Measurements from ENCODE around the gene XDH.

XDH gene

GRCh38 chr2:31404827-31405226 lies 9.7 kb downstream of the XDH start:
- Histone ChIP-seq H2AFZ (ENCODE audit: low read depth, low read length) (no peak overlapping the region), H3K18ac (ENCODE audit: low read depth in 1 of 2, low read length in 2 of 2) (no peak overlapping the region), H2BK120ac (ENCODE audit: low read depth, low read length) (no peak overlapping the region), H2BK15ac (ENCODE audit: low read depth, poor library complexity, severe bottlenecking) (no peak overlapping the region), H3K14ac (ENCODE audit: low read length in 2 of 2) (no peak overlapping the region), H3K4me2 (ENCODE audit: low read length, poor library complexity, severe bottlenecking) (no peak overlapping the region), H3K27ac (ENCODE audit: low read length, poor library complexity, severe bottlenecking) (no peak overlapping the region), H2BK5ac (ENCODE audit: low read depth, low read length, poor library complexity, severe bottlenecking) (no peak overlapping the region), H3K9ac (ENCODE audit: low read length) (no peak overlapping the region), H3K4ac (ENCODE audit: low read depth in 1 of 2, low read length in 2 of 2) (no peak overlapping the region), H3K36me3 (ENCODE audit: control insufficient read depth in 1 of 2, insufficient read depth in 2 of 2, low read depth in 1 of 2, low read length in 2 of 2) (no peaks in the 10 kb centered on the region), H3K4me3 (ENCODE audit: insufficient read depth in 1 of 2, low read depth in 1 of 2, low read length in 2 of 2) (no peak overlapping the region), H3K27me3 (ENCODE audit: control insufficient read depth in 1 of 2, insufficient read depth in 1 of 2, low read length in 2 of 2) (no peaks in the 10 kb centered on the region), H4K91ac (ENCODE audit: low read length) (no peak overlapping the region), H3K79me1 (replicated peaks; ENCODE audit: low read length, poor library complexity, severe bottlenecking) (no peaks in the 10 kb centered on the region), H3K23ac (ENCODE audit: low read length in 2 of 2) (no peak overlapping the region), H2BK12ac (ENCODE audit: low read length in 2 of 2) (no peak overlapping the region), H2AK5ac (ENCODE audit: low read length, severe bottlenecking) (no peak overlapping the region), H3K4me1 (ENCODE audit: control insufficient read depth, insufficient read depth, low read depth, low read length) (peaks cover 15% of the 10 kb centered on the region), H3K9me3 (ENCODE audit: control insufficient read depth, low read length) (no peaks in the 10 kb centered on the region), H4K8ac (ENCODE audit: low read length) (no peak overlapping the region)
- WGBS = 74% methylated on average over 3 of the region's 4 CpGs
- no peak for DNase-seq

GRCh38 chr2:31404302-31404701 lies 10.2 kb downstream of the XDH start:
- Histone ChIP-seq H2BK120ac (ENCODE audit: low read depth, low read length) (no peak overlapping the region), H3K14ac (ENCODE audit: low read length in 2 of 2) (no peak overlapping the region), H4K8ac (ENCODE audit: low read length) (no peak overlapping the region), H3K18ac (ENCODE audit: low read depth in 1 of 2, low read length in 2 of 2) (no peak overlapping the region), H2BK15ac (ENCODE audit: low read depth, poor library complexity, severe bottlenecking) (no peak overlapping the region), H3K79me1 (replicated peaks; ENCODE audit: low read length, poor library complexity, severe bottlenecking) (no peaks in the 10 kb centered on the region), H3K4ac (ENCODE audit: low read depth in 1 of 2, low read length in 2 of 2) (no peak overlapping the region), H3K36me3 (ENCODE audit: control insufficient read depth in 1 of 2, insufficient read depth in 2 of 2, low read depth in 1 of 2, low read length in 2 of 2) (no peaks in the 10 kb centered on the region), H3K4me1 (ENCODE audit: control insufficient read depth, insufficient read depth, low read depth, low read length) (peaks cover 15% of the 10 kb centered on the region), H3K9me3 (ENCODE audit: control insufficient read depth, low read length) (no peaks in the 10 kb centered on the region), H2AK5ac (ENCODE audit: low read length, severe bottlenecking) (peak overlapping the region; percentile 39), H3K27ac (ENCODE audit: low read length, poor library complexity, severe bottlenecking) (no peak overlapping the region), H3K9ac (ENCODE audit: low read length) (no peak overlapping the region), H2BK12ac (ENCODE audit: low read length in 2 of 2) (no peak overlapping the region), H4K91ac (ENCODE audit: low read length) (no peak overlapping the region), H3K4me2 (ENCODE audit: low read length, poor library complexity, severe bottlenecking) (no peak overlapping the region), H3K27me3 (ENCODE audit: control insufficient read depth in 1 of 2, insufficient read depth in 1 of 2, low read length in 2 of 2) (no peaks in the 10 kb centered on the region), H2AFZ (ENCODE audit: low read depth, low read length) (no peak overlapping the region), H2BK5ac (ENCODE audit: low read depth, low read length, poor library complexity, severe bottlenecking) (no peak overlapping the region), H3K4me3 (ENCODE audit: insufficient read depth in 1 of 2, low read depth in 1 of 2, low read length in 2 of 2) (no peak overlapping the region), H3K23ac (ENCODE audit: low read length in 2 of 2) (no peak overlapping the region)
- WGBS = 33% methylated on average over 1 of the region's 1 CpG
- no peak for DNase-seq

GRCh38 chr2:31402388-31402787 lies 12.2 kb downstream of the XDH start:
- peak overlapping the region; percentile 54 for H2BK5ac ChIP-seq (ENCODE audit: low read depth, low read length, poor library complexity, severe bottlenecking)
- WGBS = 82% methylated on average over 1 of the region's 1 CpG
- no peak overlapping the region for H2AFZ ChIP-seq (ENCODE audit: low read depth, low read length)
- no peak overlapping the region for H3K4ac ChIP-seq (ENCODE audit: low read depth in 1 of 2, low read length in 2 of 2)
- H3K9ac ChIP-seq (ENCODE audit: low read length) = peak overlapping the region; percentile 39
- H3K4me1 ChIP-seq (ENCODE audit: control insufficient read depth, insufficient read depth, low read depth, low read length) = peaks cover 15% of the 10 kb centered on the region
- H2BK12ac ChIP-seq (ENCODE audit: low read length in 2 of 2) = no peak overlapping the region
- H4K91ac ChIP-seq (ENCODE audit: low read length) = no peak overlapping the region
- H3K27ac ChIP-seq (ENCODE audit: low read length, poor library complexity, severe bottlenecking) = peak overlapping the region; percentile 84
- no peaks in the 10 kb centered on the region for H3K79me1 ChIP-seq (replicated peaks; ENCODE audit: low read length, poor library complexity, severe bottlenecking)
- DNase-seq = peak; percentile 16
- no peak overlapping the region for H4K8ac ChIP-seq (ENCODE audit: low read length)
- no peak overlapping the region for H2BK120ac ChIP-seq (ENCODE audit: low read depth, low read length)
- no peak overlapping the region for H2AK5ac ChIP-seq (ENCODE audit: low read length, severe bottlenecking)
- H3K27me3 ChIP-seq (ENCODE audit: control insufficient read depth in 1 of 2, insufficient read depth in 1 of 2, low read length in 2 of 2) = no peaks in the 10 kb centered on the region
- H2BK15ac ChIP-seq (ENCODE audit: low read depth, poor library complexity, severe bottlenecking) = no peak overlapping the region
- H3K36me3 ChIP-seq (ENCODE audit: control insufficient read depth in 1 of 2, insufficient read depth in 2 of 2, low read depth in 1 of 2, low read length in 2 of 2) = no peaks in the 10 kb centered on the region
- no peak overlapping the region for H3K18ac ChIP-seq (ENCODE audit: low read depth in 1 of 2, low read length in 2 of 2)
- no peaks in the 10 kb centered on the region for H3K9me3 ChIP-seq (ENCODE audit: control insufficient read depth, low read length)
- no peak overlapping the region for H3K14ac ChIP-seq (ENCODE audit: low read length in 2 of 2)
- H3K4me3 ChIP-seq (ENCODE audit: insufficient read depth in 1 of 2, low read depth in 1 of 2, low read length in 2 of 2) = peak overlapping the region in 1 of 2 experiments; percentile 31
- H3K4me2 ChIP-seq (ENCODE audit: low read length, poor library complexity, severe bottlenecking) = no peak overlapping the region
- H3K23ac ChIP-seq (ENCODE audit: low read length in 2 of 2) = no peak overlapping the region

- no peaks in the 10 kb centered on the region for H3K27me3 ChIP-seq (ENCODE audit: control insufficient read depth in 1 of 2, insufficient read depth in 1 of 2, low read length in 2 of 2)
- no peak overlapping the region for H3K4ac ChIP-seq (ENCODE audit: low read depth in 1 of 2, low read length in 2 of 2)
- peak overlapping the region; percentile 84 for H3K27ac ChIP-seq (ENCODE audit: low read length, poor library complexity, severe bottlenecking)
- no peak overlapping the region for H2BK12ac ChIP-seq (ENCODE audit: low read length in 2 of 2)
- H3K9ac ChIP-seq (ENCODE audit: low read length) = peak overlapping the region; percentile 39
- H2BK120ac ChIP-seq (ENCODE audit: low read depth, low read length) = no peak overlapping the region
- DNase-seq = peak; percentile 91
- peaks cover 17% of the 10 kb centered on the region for H3K4me1 ChIP-seq (ENCODE audit: control insufficient read depth, insufficient read depth, low read depth, low read length)
- H4K91ac ChIP-seq (ENCODE audit: low read length) = no peak overlapping the region
- no peak overlapping the region for H2BK15ac ChIP-seq (ENCODE audit: low read depth, poor library complexity, severe bottlenecking)
- no peak overlapping the region for H2AK5ac ChIP-seq (ENCODE audit: low read length, severe bottlenecking)
- no peak overlapping the region for H3K4me2 ChIP-seq (ENCODE audit: low read length, poor library complexity, severe bottlenecking)
- no peak overlapping the region for H3K23ac ChIP-seq (ENCODE audit: low read length in 2 of 2)
- H3K79me1 ChIP-seq (replicated peaks; ENCODE audit: low read length, poor library complexity, severe bottlenecking) = no peaks in the 10 kb centered on the region
- no peak overlapping the region for H2AFZ ChIP-seq (ENCODE audit: low read depth, low read length)
- H3K4me3 ChIP-seq (ENCODE audit: insufficient read depth in 1 of 2, low read depth in 1 of 2, low read length in 2 of 2) = peak overlapping the region in 1 of 2 experiments; percentile 19
- no peak overlapping the region for H2BK5ac ChIP-seq (ENCODE audit: low read depth, low read length, poor library complexity, severe bottlenecking)
- no peaks in the 10 kb centered on the region for H3K36me3 ChIP-seq (ENCODE audit: control insufficient read depth in 1 of 2, insufficient read depth in 2 of 2, low read depth in 1 of 2, low read length in 2 of 2)
- no peak overlapping the region for H3K14ac ChIP-seq (ENCODE audit: low read length in 2 of 2)
- H3K9me3 ChIP-seq (ENCODE audit: control insufficient read depth, low read length) = no peaks in the 10 kb centered on the region
- H3K18ac ChIP-seq (ENCODE audit: low read depth in 1 of 2, low read length in 2 of 2) = no peak overlapping the region
- no peak overlapping the region for H4K8ac ChIP-seq (ENCODE audit: low read length)
- WGBS = 15% methylated on average over 2 of the region's 2 CpGs
Observed at GRCh38 chr2:31401580-31401979, 13.0 kb downstream of the XDH start.

All from mesenchymal stem cell (in vitro differentiated cells and primary cell).